CD4-positive, alpha-beta T cell treated with Interleukin-17A for 4 hours (primary cell): ENCODE measurements around the gene BNIP1.
"Not testable (repeated sequence)": the region's sequence is repeated elsewhere in the genome, so short reads cannot be mapped to it uniquely, and the experiment has no call there.

ENCODE experiments used
- DNase-seq: peaks from one replicate; pipeline ENCODE4 v3.0.0-alpha.2; 2020; ENCODE audit warnings: mixed read lengths

BNIP1 gene, protein sequence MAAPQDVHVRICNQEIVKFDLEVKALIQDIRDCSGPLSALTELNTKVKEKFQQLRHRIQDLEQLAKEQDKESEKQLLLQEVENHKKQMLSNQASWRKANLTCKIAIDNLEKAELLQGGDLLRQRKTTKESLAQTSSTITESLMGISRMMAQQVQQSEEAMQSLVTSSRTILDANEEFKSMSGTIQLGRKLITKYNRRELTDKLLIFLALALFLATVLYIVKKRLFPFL

DNA sequence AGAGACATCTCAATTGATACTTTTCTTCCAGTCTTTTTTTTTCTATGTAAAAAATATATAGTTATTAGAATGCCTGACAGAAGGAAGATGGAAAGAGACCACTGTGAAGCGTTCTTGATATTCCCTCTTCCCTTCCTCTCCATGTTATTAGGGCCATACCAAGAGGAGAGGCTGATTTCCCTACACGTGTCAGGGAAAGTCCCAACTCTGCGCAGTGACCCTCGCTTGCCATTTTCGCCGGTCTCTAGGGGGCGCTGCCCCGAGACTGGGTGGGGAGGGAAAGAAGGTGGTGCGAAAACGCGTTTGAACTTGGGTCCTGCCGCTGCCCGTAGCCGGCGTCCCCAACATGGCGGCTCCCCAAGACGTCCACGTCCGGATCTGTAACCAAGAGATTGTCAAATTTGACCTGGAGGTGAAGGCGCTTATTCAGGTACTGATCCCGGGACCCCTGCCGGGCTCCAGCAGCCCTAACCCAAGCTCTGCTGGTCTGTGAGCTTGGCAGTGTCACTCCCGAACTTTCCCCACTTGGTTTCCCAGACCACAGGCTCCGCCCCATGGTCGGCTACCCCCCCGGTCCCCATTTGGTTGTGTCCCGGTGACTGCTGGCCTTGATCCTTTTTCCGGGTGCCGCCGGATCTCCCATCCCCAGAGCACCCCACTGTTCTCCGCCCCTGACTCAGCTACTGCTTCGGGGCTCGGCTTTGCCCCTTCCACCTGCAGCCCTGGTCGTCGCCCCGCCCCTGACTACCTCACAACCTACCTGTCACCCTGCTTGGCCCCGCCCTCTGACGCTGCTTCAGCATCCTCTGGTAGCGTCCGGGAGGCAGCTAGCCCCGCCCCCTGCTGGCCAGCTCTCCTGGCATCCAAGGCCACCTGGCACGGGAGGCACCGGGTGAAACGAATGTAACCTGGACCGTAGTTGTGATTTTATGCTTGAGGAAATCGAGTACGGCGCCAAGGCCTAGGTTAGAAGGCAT, at the start of gene BNIP1:
TSS of gene BNIP1 (plus strand) at position 332 of the 977 bp plus-strand sequence. CDS start at position 347, 15 bp downstream.
- peak; percentile 99 for DNase-seq

- DNase-seq, result no peak
These were observed 45.5 kb upstream of the BNIP1 start for GRCh38 chr5:173098787-173099186.

DNA sequence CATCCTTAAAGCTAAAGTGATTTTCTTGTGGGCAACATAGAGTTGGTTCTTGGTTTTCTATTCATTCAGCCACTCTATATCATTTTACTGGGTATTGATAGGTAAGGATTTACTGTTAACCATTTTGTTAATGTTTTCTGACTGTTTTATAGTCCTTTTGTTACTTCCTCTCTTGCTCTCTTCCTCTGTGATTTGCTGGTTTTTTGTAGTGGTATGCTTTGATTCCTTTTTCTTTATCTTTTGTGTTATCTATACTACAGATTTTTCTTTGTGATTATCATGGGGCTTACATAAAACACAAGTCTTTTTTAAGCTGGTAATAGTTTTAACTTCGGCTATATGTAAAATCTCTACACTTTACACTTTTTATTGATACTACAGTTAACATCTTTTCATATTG, 44.9 kb upstream of the BNIP1 start:
- DNase-seq, result no peak

- no peak for DNase-seq
These were observed 43.1 kb upstream of the BNIP1 start for GRCh38 chr5:173101245-173101644.

DNA sequence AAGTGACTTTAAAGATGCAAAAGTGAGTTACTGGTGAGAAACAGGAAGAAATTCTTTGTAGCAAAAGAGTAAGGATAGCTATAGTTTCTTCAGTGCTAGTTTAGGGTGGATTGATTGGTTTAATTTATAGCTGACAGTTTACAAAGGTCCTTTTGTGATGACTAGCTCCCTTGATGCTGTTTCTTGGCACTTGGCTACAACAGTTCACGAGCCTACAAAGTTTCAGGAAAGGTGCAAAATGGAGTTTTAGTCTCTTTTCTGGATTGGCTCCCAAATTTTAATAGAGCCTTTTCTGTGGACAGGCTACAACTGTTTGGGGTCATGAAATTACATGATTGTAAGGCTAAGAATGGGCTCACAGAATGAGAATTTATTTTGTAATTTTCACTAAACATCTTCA, 40.9 kb upstream of the BNIP1 start:
- DNase-seq, result no peak

DNA sequence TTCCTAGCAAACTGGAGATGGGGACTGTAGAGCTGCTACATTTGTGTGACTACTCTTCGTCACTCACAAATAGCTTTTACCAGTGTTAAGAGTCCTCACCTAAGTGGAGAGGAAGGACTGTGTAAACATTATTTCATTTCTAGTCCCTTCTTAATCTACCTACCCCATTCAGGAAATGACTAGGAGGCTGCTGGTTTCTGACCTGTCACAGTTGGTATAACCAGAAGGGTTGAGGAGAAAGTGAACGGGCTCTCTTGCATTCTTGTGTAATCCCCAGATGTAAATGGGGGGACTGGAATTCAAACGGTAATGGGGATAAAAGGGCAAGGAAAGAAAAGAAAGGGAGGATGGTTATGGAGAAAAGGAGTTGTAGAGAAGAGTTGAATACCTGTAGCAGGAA, 35.4 kb upstream of the BNIP1 start:
- no peak for DNase-seq

DNA sequence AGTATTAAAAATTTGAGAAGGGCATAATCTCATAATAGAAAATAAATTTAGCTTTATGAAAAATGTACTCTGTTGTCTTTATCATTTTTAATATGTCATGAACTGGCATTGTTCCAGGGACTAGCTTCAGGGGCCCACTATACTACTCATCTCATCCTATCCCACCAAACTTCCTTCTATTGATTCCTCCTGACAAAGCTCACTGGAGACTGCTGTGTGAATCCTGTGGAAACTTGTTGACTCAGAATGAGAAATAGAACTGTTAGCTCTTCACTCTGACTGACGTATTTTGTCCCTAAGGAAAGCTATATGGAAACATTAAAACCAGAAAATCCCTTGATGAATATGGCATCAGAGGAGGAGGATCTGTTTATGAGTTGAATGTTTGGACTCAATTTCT, 29.8 kb upstream of the BNIP1 start:
- no peak for DNase-seq

DNA sequence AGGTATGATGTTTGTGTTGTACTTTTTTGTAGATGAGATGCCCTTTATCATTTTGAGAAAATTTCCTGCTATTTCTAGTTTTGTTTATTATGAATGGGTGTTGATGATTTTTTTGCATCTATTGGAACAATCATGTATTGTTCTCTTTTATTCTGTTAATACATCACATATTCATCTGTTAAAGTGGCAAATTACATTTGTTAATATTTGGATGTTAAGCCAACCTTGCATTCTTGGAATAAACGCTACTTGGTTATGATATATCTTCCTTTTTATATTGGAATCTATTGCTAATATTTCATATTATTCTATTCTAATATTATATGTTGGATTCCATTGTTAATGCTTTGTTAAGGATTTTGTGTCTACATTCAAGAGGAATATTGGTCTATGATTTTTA, 24.6 kb upstream of the BNIP1 start:
- no peak for DNase-seq

DNA sequence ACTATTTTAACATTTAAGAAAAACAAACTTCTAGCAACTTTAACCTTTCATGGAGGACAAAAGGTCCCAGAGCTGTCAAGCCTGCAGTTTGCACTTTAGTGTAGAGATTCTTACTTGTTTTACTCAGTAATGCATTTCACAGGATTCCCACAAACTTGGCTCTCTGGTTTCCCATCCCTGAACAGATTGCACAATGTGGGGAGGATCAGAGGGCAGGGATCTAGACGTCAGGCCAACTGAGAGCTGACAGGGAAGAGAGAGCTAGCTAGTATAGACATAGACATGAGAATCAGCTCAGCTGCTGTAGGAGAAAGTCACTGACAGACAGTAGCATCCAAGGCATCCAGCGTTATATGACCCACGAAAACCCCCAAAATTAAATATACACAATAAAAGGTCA, 20.9 kb upstream of the BNIP1 start:
- no peak for DNase-seq

- DNase-seq, result not testable (repeated sequence)
These were observed 12.2 kb upstream of the BNIP1 start for GRCh38 chr5:173132166-173132565.

GRCh38 chr5:173138707-173139106, 5.6 kb upstream of the BNIP1 start:
- no peak for DNase-seq

- no peak for DNase-seq
These were observed 4.7 kb upstream of the BNIP1 start for GRCh38 chr5:173139631-173140030.

DNA sequence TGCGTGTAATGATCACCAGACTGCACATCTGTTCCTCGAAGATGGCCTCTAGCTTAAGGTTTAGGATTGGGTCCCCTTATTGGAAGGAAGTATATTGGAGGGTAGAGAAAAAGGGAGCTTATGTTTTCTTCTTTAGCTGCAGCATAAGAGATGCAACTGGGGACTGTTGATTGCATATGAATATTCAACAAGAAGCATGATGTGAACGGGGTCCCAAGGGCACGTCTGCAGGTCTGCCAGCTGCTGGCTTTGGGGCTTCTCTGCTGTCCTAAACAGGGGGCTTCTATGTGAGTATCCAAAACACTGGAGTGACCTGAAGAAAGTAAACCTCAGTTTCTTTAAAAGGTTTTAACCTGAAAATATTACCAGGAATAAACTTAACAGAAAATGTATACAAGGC, 3.6 kb upstream of the BNIP1 start:
- DNase-seq, result no peak

GRCh38 chr5:173143567-173143966, 764 bp upstream of the BNIP1 start:
- no peak for DNase-seq

DNA sequence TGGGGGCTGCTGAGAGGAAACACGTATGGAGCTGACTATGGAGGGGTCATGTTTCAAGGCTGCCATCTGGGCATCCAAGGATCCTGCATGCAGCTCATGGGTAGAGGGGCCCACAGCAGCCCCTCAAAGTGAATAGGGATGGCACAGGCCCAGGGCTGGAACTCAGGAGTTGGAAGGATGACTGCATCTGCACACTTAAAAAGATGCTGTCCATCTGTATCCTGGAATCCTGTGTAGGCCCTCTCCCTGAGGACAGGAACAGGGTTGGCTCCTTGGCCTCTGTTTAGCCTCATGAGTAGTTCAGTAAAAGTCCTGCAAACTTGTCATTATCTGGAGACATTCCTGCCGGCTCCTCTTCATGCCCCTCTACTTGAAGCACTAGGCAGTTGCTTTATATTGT, 4.0 kb downstream of the BNIP1 start:
- no peak for DNase-seq

DNA sequence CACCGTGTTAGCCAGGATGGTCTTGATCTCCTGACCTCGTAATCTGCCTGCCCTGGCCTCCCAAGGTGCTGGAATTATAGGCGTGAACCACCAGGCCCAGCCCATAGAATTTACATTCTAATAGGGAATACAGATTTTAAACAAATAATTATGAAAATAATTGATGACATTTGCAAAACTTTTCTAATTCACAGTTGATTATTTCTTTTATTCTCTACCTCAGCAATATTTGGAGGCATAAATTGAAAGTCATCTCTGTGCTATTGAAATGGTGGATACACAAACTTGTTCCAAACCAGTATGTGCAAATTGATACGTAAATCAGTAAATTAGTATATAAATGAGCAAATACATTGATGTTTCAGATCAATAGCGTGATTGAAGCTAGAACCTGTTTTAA, 8.2 kb downstream of the BNIP1 start:
- no peak for DNase-seq

- no peak for DNase-seq
These were observed 9.5 kb downstream of the BNIP1 start for GRCh38 chr5:173153842-173154241.

DNA sequence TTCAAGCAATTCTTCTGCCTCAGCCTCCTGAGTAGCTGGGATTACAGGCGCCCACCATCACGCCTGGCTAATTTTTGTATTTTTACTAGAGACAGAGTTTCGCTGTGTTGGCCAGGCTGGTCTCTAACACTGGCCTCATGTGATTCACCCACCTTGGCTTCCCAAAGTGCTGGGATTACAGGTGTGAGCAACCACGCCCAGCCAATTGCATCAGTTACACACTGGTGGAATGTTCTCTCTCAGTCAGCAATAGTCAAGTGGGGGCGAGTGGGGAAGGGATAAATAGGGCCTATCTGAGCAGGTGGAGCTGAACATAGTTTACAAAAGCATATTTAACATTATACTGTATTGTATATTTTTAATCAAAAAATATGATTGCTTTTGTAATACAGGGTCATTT, 10.3 kb downstream of the BNIP1 start:
- not testable (repeated sequence) for DNase-seq

DNA sequence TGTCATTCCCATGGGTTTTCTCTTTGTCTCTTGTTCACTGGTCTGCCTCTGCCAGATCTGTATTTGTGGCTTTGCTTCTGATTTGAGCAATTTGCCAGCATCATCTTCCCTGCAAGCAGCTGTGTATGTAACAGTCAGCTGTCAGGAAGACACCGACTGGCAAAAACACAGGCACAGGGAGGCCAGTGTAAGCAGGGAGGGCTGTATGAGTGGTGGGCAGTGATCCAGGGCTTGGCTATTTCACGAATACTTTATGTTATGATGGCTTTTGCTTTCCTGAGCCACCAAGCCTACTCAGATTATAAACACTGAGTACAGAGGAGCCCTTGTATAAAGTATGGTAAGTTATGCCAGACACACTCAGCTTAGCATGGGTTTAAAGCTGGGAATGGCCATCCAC, 11.6 kb downstream of the BNIP1 start:
- DNase-seq, result no peak

- DNase-seq, result no peak
These were observed 14.0 kb downstream of the BNIP1 start for GRCh38 chr5:173158366-173158765.

GRCh38 chr5:173159256-173159655, 14.9 kb downstream of the BNIP1 start:
- DNase-seq, result no peak

GRCh38 chr5:173161148-173161547, 16.8 kb downstream of the BNIP1 start:
- no peak for DNase-seq

GRCh38 chr5:173163219-173163618, 18.9 kb downstream of the BNIP1 start:
- DNase-seq, result no peak
